ENCODE data around the gene DLAT. TPM values are rescaled to one million over a fixed set of nuclear protein-coding genes. Genes with fewer than 3 reads are reported as not detected.

Gene DLAT
- total RNA-seq, 1 experiment from 2014 or later: 94.1 TPM

DNA sequence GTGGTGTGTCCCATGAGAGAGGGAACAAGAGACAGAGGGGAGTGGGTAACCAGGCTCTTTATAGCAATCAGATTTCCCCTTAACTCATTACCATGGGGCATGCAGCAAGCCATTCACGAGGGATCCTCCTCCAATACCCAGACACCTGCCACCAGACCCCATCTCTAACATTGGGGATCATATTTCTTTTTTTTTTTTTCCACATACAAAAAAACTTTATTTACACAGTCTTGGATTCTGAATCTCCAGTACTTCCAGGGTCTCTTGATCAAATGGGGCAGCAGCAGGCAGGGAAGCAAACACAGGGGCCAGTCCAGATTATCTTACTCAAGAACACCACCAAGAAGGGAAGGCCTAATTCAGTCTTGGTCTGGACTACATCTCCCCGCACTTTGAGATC lies 4.3 kb downstream of the DLAT start:
- H3K4me1 ChIP-seq (ENCODE audit: insufficient read depth, low read length, poor library complexity, severe bottlenecking): peaks cover under 1% of the 10 kb centered on the region
- intact Hi-C loops (cut with micrococcal nuclease; ENCODE audit: unreplicated experiment): loop anchor here (10.0 kb wide), 1 partner anchor 155 kb away; the partner anchor contains the start of genes ALG9, CFAP68 and FDXACB1
- no TSS peak for BruUV-seq (replicated peaks)
- ChIA-PET CTCF (no interaction called here), POLR2A (ENCODE audit: low non-redundant PET) (no interaction called here)
- no peaks in the 10 kb centered on the region for H3K27me3 ChIP-seq (replicated peaks; ENCODE audit: insufficient read depth, low read depth, low read length, poor library complexity)
- DNase-seq (ENCODE audit: low spot score): no peak
- H3K27ac ChIP-seq (ENCODE audit: low read depth, low read length, poor library complexity, severe bottlenecking): no peak overlapping the region
- no peaks in the 10 kb centered on the region for H3K9me3 ChIP-seq (ENCODE audit: low read depth, low read length, poor library complexity, severe bottlenecking)
- H3K36me3 ChIP-seq (ENCODE audit: insufficient read depth, low read length, poor library complexity, severe bottlenecking): peaks cover 59% of the 10 kb centered on the region
- H3K4me3 ChIP-seq (ENCODE audit: low read depth, low read length, poor library complexity, severe bottlenecking): no peak overlapping the region
- TF ChIP-seq, protein P1, sequence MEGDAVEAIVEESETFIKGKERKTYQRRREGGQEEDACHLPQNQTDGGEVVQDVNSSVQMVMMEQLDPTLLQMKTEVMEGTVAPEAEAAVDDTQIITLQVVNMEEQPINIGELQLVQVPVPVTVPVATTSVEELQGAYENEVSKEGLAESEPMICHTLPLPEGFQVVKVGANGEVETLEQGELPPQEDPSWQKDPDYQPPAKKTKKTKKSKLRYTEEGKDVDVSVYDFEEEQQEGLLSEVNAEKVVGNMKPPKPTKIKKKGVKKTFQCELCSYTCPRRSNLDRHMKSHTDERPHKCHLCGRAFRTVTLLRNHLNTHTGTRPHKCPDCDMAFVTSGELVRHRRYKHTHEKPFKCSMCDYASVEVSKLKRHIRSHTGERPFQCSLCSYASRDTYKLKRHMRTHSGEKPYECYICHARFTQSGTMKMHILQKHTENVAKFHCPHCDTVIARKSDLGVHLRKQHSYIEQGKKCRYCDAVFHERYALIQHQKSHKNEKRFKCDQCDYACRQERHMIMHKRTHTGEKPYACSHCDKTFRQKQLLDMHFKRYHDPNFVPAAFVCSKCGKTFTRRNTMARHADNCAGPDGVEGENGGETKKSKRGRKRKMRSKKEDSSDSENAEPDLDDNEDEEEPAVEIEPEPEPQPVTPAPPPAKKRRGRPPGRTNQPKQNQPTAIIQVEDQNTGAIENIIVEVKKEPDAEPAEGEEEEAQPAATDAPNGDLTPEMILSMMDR (conservative IDR thresholded peaks at IDR 0.05; ENCODE audit: low read depth, low read length): no peak

DNA sequence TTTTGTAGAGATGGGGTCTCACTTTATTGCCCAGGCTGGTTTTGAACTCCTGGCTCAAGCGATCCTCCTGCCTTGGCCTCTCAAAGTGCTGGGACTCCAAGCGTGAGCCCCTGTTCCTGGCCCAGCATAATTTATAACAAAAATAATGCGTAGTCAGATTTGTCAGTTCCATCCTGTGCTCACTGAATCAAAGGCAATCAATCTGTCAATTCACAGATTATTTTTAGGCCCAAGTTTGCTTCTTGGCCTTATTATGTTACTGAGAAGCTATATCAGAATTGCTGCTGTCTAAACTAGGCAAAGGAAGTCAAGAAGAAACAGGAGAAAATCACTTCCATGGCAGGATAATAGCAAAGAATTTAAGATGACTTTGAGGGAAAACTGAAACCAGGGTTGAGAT lies 8.7 kb downstream of the DLAT start:
- TF ChIP-seq, protein P1 (conservative IDR thresholded peaks at IDR 0.05; ENCODE audit: low read depth, low read length): no peak
- no peak for TF ChIP-seq EZH2 (IDR thresholded peaks at IDR 0.05; ENCODE audit: borderline replicate concordance, low read depth, low read length, poor library complexity, severe bottlenecking)
- Histone ChIP-seq H3K4me1 (ENCODE audit: insufficient read depth, low read length, poor library complexity, severe bottlenecking) (no peaks in the 10 kb centered on the region), H3K9me3 (ENCODE audit: low read depth, low read length, poor library complexity, severe bottlenecking) (no peaks in the 10 kb centered on the region), H3K36me3 (ENCODE audit: insufficient read depth, low read length, poor library complexity, severe bottlenecking) (peaks cover 74% of the 10 kb centered on the region), H3K27me3 (replicated peaks; ENCODE audit: insufficient read depth, low read depth, low read length, poor library complexity) (no peaks in the 10 kb centered on the region), H3K4me3 (ENCODE audit: low read depth, low read length, poor library complexity, severe bottlenecking) (no peak overlapping the region), H3K27ac (ENCODE audit: low read depth, low read length, poor library complexity, severe bottlenecking) (no peak overlapping the region)
- no TSS peak for BruUV-seq (replicated peaks)
- ChIA-PET CTCF (no interaction called here), POLR2A (ENCODE audit: low non-redundant PET) (no interaction called here)
- DNase-seq (ENCODE audit: low spot score): no peak
- intact Hi-C loops (cut with micrococcal nuclease; ENCODE audit: unreplicated experiment): no loop called here

DNA sequence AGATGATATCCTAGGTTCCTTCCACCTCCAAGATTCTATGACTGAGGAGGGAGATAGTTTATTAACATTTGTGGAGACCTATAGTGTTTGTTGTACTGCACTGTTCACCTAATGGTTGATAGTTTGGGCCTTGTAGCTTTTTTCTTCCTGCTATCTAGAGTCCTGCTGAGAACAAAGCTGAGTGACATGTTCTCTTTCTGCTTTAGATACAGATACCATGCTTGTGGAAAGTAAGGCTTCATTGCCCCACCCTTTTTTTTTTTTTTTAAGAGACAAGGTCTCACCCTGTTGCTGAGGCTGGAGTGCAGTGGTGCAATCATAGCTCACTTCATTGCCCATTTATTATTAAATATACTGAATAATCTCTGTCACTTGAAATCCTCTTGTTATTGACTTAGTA lies 12.3 kb downstream of the DLAT start:
- Histone ChIP-seq H3K4me3 (ENCODE audit: low read depth, low read length, poor library complexity, severe bottlenecking) (no peak overlapping the region), H3K27ac (ENCODE audit: low read depth, low read length, poor library complexity, severe bottlenecking) (no peak overlapping the region), H3K27me3 (replicated peaks; ENCODE audit: insufficient read depth, low read depth, low read length, poor library complexity) (no peaks in the 10 kb centered on the region), H3K4me1 (ENCODE audit: insufficient read depth, low read length, poor library complexity, severe bottlenecking) (no peaks in the 10 kb centered on the region), H3K9me3 (ENCODE audit: low read depth, low read length, poor library complexity, severe bottlenecking) (no peaks in the 10 kb centered on the region), H3K36me3 (ENCODE audit: insufficient read depth, low read length, poor library complexity, severe bottlenecking) (peaks cover 57% of the 10 kb centered on the region)
- ChIA-PET POLR2A (ENCODE audit: low non-redundant PET) (interaction anchor here (0.5 to 0.7 kb wide), 2 partner anchors 144 to 602 kb away, joined by 3 read pairs; no protein-coding TSS in a partner anchor), CTCF (no interaction called here)
- TF ChIP-seq, protein P1 (conservative IDR thresholded peaks at IDR 0.05; ENCODE audit: low read depth, low read length): no peak
- TF ChIP-seq EZH2 (IDR thresholded peaks at IDR 0.05; ENCODE audit: borderline replicate concordance, low read depth, low read length, poor library complexity, severe bottlenecking): no peak
- no TSS peak for BruUV-seq (replicated peaks)
- intact Hi-C loops (cut with micrococcal nuclease; ENCODE audit: unreplicated experiment): no loop called here
- no peak for DNase-seq (ENCODE audit: low spot score)
